Measurements from ENCODE around the gene FOXF2.

Gene FOXF2

GRCh38 chr6:1404713-1405098 lies 15.3 kb downstream of the FOXF2 start:
- TF ChIP-seq, protein P1, sequence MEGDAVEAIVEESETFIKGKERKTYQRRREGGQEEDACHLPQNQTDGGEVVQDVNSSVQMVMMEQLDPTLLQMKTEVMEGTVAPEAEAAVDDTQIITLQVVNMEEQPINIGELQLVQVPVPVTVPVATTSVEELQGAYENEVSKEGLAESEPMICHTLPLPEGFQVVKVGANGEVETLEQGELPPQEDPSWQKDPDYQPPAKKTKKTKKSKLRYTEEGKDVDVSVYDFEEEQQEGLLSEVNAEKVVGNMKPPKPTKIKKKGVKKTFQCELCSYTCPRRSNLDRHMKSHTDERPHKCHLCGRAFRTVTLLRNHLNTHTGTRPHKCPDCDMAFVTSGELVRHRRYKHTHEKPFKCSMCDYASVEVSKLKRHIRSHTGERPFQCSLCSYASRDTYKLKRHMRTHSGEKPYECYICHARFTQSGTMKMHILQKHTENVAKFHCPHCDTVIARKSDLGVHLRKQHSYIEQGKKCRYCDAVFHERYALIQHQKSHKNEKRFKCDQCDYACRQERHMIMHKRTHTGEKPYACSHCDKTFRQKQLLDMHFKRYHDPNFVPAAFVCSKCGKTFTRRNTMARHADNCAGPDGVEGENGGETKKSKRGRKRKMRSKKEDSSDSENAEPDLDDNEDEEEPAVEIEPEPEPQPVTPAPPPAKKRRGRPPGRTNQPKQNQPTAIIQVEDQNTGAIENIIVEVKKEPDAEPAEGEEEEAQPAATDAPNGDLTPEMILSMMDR (conservative IDR thresholded peaks at IDR 0.05; ENCODE audit: low read length) = no peak

GRCh38 chr6:1405221-1405620 lies 15.8 kb downstream of the FOXF2 start:
- DNase-seq (ENCODE audit: low read depth) = no peak
- no peak overlapping the region for H3K4me3 ChIP-seq (ENCODE audit: low read length)
- TF ChIP-seq, protein P1 (conservative IDR thresholded peaks at IDR 0.05; ENCODE audit: low read length) = no peak

More at GRCh38 chr6:1404713-1405098, 15.3 kb downstream of the FOXF2 start:
- no peak overlapping the region for H3K4me3 ChIP-seq (ENCODE audit: low read length)
- DNase-seq (ENCODE audit: low read depth) = no peak

DNA sequence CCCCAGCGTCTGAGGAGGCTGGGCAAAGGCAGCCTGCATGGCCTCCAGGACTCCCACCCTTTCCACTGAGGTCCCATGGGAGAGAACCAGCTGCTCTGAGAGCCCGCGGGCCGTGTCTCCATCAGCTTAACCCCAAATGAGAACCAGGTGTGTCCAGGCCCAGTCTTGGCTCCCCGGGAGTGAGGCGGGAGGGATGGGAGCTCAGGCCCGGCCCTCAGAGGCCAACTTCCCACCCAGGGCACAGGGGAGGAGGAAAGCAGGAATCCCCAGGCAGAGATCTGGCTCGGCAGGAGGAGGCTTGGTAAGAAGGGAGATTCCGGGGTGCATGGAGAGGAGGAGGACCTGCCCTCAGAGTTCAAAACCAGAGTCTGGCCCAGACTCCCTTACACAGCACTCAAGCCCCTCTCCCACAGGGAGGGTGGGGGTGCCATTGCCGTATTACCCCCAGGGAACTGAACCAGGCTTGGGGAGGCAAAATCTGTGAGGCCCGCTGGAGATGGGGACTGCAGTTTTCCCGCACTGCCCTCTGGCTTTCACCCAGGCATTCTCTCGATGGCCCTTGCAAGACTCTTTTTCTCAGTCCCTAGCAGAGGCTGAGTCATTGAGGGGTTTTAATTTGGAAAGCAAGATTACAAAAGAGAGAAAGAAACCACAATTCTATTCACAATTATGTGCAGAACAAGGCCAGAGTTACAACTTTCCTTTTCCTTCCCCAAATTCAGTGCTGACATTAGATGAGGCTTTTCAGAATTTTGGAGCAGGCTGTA lies 17.1 kb downstream of the FOXF2 start:
- TF ChIP-seq, protein P1 (conservative IDR thresholded peaks at IDR 0.05; ENCODE audit: low read length) = no peak
- DNase-seq (ENCODE audit: low read depth) = peak; percentile 72
- H3K4me3 ChIP-seq (ENCODE audit: low read length) = no peak overlapping the region

DNA sequence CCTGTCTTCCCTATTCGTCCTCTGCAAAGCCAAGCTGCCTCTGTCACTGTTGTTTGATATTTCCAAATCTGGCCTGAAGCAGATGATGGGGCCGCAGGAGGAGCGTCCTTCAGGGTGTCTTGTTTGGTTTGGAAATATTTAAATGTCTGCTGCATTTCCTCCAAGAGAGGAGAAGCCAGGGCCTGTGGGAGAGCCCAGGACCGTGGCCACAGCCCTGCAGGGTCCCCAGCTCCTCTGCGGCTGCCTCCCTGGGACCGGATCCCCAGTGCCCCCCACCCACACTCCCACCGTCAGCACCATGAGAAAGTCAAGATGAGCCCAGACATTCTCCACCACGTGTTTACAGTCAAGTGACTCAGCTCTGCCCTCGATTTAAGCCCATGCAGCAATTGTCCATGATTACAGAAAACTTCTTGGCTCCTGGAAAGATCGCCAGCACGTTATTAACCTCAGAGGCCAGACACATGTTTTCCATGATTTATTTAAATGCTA lies 18.2 kb downstream of the FOXF2 start:
- no peak overlapping the region for H3K4me3 ChIP-seq (ENCODE audit: low read length)
- TF ChIP-seq, protein P1 (conservative IDR thresholded peaks at IDR 0.05; ENCODE audit: low read length) = no peak
- peak; percentile 63 for DNase-seq (ENCODE audit: low read depth)

DNA sequence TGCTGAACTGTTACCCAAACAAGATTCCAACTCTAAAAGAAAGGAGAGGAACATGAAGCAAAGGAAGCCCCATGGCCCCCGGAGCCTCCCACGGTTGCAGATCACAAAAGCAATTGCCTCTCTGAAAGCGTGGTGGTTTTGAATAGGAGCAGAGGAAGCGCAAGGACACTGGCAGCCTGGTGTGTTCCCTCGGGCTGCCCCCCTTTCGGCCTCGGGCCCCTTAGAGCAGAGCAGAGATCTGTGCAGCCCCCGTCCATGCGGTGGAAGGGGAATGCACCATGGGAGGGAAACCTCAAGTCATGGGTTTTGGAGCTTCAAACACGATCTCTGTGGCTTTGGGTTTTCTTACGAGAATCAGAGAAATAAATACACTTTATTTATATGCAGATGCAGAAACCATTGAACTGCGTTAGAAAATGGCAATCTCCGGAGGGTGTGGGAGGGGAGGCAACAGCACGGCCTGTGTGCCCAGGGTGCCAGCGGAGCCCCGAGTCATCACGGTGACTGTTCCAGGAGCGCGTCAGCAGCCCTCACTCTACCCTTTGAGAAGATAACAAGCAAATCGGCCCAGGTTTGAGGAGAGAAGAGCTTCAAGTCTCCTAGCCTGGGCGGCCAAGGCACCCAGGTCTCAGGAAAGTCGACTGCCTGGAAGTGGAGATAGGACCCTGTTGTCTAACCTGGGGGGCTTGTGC lies 20.5 kb downstream of the FOXF2 start:
- no peak overlapping the region for H3K4me3 ChIP-seq (ENCODE audit: low read length)
- DNase-seq (ENCODE audit: low read depth) = no peak
- TF ChIP-seq, protein P1 (conservative IDR thresholded peaks at IDR 0.05; ENCODE audit: low read length) = no peak

GRCh38 chr6:1412901-1413300 lies 23.5 kb downstream of the FOXF2 start:
- no peak overlapping the region for H3K4me3 ChIP-seq (ENCODE audit: low read length)
- DNase-seq (ENCODE audit: low read depth) = no peak
- TF ChIP-seq, protein P1 (conservative IDR thresholded peaks at IDR 0.05; ENCODE audit: low read length) = no peak
